Hepatocyte (in vitro differentiated cells): ENCODE measurements around the gene TSTD2.
"Not testable (repeated sequence)": the region's sequence is repeated elsewhere in the genome, so short reads cannot be mapped to it uniquely, and the experiment has no call there.

Source experiments
- CTCF ChIP-seq: fragments of 200-600 bp; sonication (generic); IDR thresholded peaks from 2 replicates; pipeline ENCODE4 v1.5.1; 2016; ENCODE audit warnings: antibody characterized with exemption, mild to moderate bottlenecking; ENCODE audit not compliant: poor library complexity
- EZH2phosphoT487 ChIP-seq: fragments of 200-600 bp; sonication (generic); IDR thresholded peaks from one replicate; pipeline ENCODE4 v1.6.1; 2018; ENCODE audit warnings: antibody characterized with exemption, mild to moderate bottlenecking, low read depth, moderate library complexity; ENCODE audit not compliant: unreplicated experiment, severe bottlenecking

GRCh38 chr9:97620063-97620462, 13.1 kb downstream of the TSTD2 start:
- not testable (repeated sequence) for TF ChIP-seq EZH2phosphoT487, CTCF
